ENCODE data around the gene ATXN7. TPM values are rescaled to one million over a fixed set of nuclear protein-coding genes. Genes with fewer than 3 reads are reported as not detected.

ATXN7 gene
- total and polyA plus RNA-seq, 8 donors: 7.3 to 40.4 (median 25.2) TPM

GRCh38 chr3:63876260-63876659 lies 12.6 kb downstream of the ATXN7 start:
- no peak for ATAC-seq
- no peak for TF ChIP-seq CTCF (IDR thresholded peaks at IDR 0.05)
- Histone ChIP-seq H3K4me3 (no peak overlapping the region), H3K36me3 (no peaks in the 10 kb centered on the region), H3K9me3 (no peaks in the 10 kb centered on the region), H3K4me1 (peaks cover 11 to 28% (median 20%) of the 10 kb centered on the region in 3 donors), H3K27ac (no peak overlapping the region), H3K27me3 (no peaks in the 10 kb centered on the region)
- FAIRE-seq: no peak
- no peak for DNase-seq
- intact Hi-C loops (cut with DNase I): no loop called here
- WGBS, 2 donors: 49 to 50% methylated on average over 3 of the region's 3 CpGs

GRCh38 chr3:63877737-63878393 lies 14.2 kb downstream of the ATXN7 start:
- no peak for TF ChIP-seq CTCF (IDR thresholded peaks at IDR 0.05)
- WGBS, 2 donors: 58 to 69% methylated on average over 3 of the region's 3 CpGs
- Histone ChIP-seq H3K27ac (no peak overlapping the region), H3K36me3 (no peaks in the 10 kb centered on the region), H3K9me3 (no peaks in the 10 kb centered on the region), H3K4me1 (peaks cover 2 to 16% (median 14%) of the 10 kb centered on the region in 3 donors), H3K4me3 (no peak overlapping the region), H3K27me3 (no peaks in the 10 kb centered on the region)
- ATAC-seq (no peak), FAIRE-seq (no peak), DNase-seq (no peak)
- intact Hi-C loops (cut with DNase I): no loop called here

- H3K27me3 ChIP-seq: no peaks in the 10 kb centered on the region
- intact Hi-C loops (cut with DNase I): no loop called here
- TF ChIP-seq CTCF (IDR thresholded peaks at IDR 0.05): no peak
- H3K4me1 ChIP-seq: peaks cover 2 to 16% (median 14%) of the 10 kb centered on the region in 3 donors
- 62 to 65% methylated on average over 2 of the region's 2 CpGs for WGBS, 2 donors
- H3K27ac ChIP-seq: no peak overlapping the region
- DNase-seq (peak in 1 of 6 donors; percentile 28), ATAC-seq (peak; percentile 22 to 52 (median 26)), FAIRE-seq (no peak)
- no peak overlapping the region for H3K4me3 ChIP-seq
- no peaks in the 10 kb centered on the region for H3K36me3 ChIP-seq
- no peaks in the 10 kb centered on the region for H3K9me3 ChIP-seq
Observed at GRCh38 chr3:63878394-63879060, 14.9 kb downstream of the ATXN7 start.

- 83 to 85% methylated on average over 5 of the region's 5 CpGs for WGBS, 2 donors
- TF ChIP-seq CTCF (IDR thresholded peaks at IDR 0.05): no peak
- H3K27ac ChIP-seq: no peak overlapping the region
- no peak for DNase-seq
- no peaks in the 10 kb centered on the region for H3K9me3 ChIP-seq
- intact Hi-C loops (cut with DNase I): no loop called here
- H3K27me3 ChIP-seq: no peaks in the 10 kb centered on the region
- H3K36me3 ChIP-seq: no peaks in the 10 kb centered on the region
- no peak overlapping the region for H3K4me3 ChIP-seq
- FAIRE-seq: no peak
- ATAC-seq: no peak
- peaks cover 2 to 14% (median 14%) of the 10 kb centered on the region in 3 donors for H3K4me1 ChIP-seq
Observed at GRCh38 chr3:63880653-63881052, 17.0 kb downstream of the ATXN7 start.

GRCh38 chr3:63886858-63887257 lies 23.2 kb downstream of the ATXN7 start:
- intact Hi-C loops (cut with DNase I): no loop called here
- WGBS, 2 donors: 42 to 44% methylated on average over 3 of the region's 3 CpGs
- H3K4me1 ChIP-seq: peaks cover 0 to 7% (median 0%) of the 10 kb centered on the region in 3 donors
- H3K4me3 ChIP-seq: no peak overlapping the region
- peak in 3 of 4 donors; percentile 20 to 60 (median 40) for ATAC-seq
- TF ChIP-seq CTCF (IDR thresholded peaks at IDR 0.05): no peak
- H3K27me3 ChIP-seq: no peaks in the 10 kb centered on the region
- H3K9me3 ChIP-seq: no peaks in the 10 kb centered on the region
- no peak for DNase-seq
- H3K27ac ChIP-seq: no peak overlapping the region
- no peaks in the 10 kb centered on the region for H3K36me3 ChIP-seq
- FAIRE-seq: no peak
